IMR-90 (cell line): ENCODE results near the gene GSTT2B. TPM values are rescaled to one million over a fixed set of nuclear protein-coding genes. Genes with fewer than 3 reads are reported as not detected.

Experiments
- ATAC-seq: fragments of 200-7000 bp; cut with Tn5 transposase; 2 replicates; pipeline ENCODE4 v1.9.1; 2020; ENCODE audit warnings: low read depth, mild to moderate bottlenecking, moderate library complexity
- BruUV-seq: library from RNA; stranded (reverse); fragments of 400-500 nt; replicated peaks from 2 replicates; lab custom pipeline; 2021; lab: Mats Ljungman, UMichigan
- CTCF ChIA-PET: fragments of 300-600 bp; formaldehyde crosslinking; extraction: SDS; loops from one replicate; lab custom pipeline; 2021; ENCODE audit warnings: antibody characterized with exemption; lab: Yijun Ruan, JAX
- POLR2A ChIA-PET: fragments of 300-600 bp; sonication (Branson Sonifier 250); formaldehyde crosslinking; loops from one replicate; lab custom pipeline; 2022; ENCODE audit warnings: antibody characterized with exemption; ENCODE audit not compliant: unreplicated experiment; lab: Charles Lee
- DNase-seq: peaks from one replicate; pipeline ENCODE4 v3.0.0; 2013
- H2AFZ ChIP-seq: replicated peaks from 2 replicates; pipeline ENCODE3; 2013; ENCODE audit warnings: low read length, mild to moderate bottlenecking; ENCODE audit not compliant: poor library complexity
- H2AK5ac ChIP-seq: 2 replicates; pipeline ENCODE4 v1.6.1; 2013; ENCODE audit warnings: low read depth, low read length, inconsistent platforms
- H2AK9ac ChIP-seq: replicated peaks from 2 replicates; pipeline ENCODE3; 2013; ENCODE audit warnings: mild to moderate bottlenecking, low read depth, low read length, moderate library complexity; ENCODE audit not compliant: poor library complexity
- H2BK120ac ChIP-seq: 2 replicates; pipeline ENCODE4 v1.6.1; 2013; ENCODE audit warnings: low read depth, low read length, inconsistent platforms
- H2BK15ac ChIP-seq: 3 replicates; pipeline ENCODE4 v1.6.1; 2013; ENCODE audit warnings: low read depth, low read length, inconsistent platforms
- H2BK20ac ChIP-seq: 2 replicates; pipeline ENCODE4 v1.6.1; 2013; ENCODE audit warnings: low read depth, mild to moderate bottlenecking, inconsistent platforms, low read length, moderate library complexity
- H2BK5ac ChIP-seq: 2 replicates; pipeline ENCODE4 v1.6.1; 2013; ENCODE audit warnings: mild to moderate bottlenecking, low read depth, low read length, inconsistent platforms; ENCODE audit not compliant: poor library complexity, severe bottlenecking
- H3K14ac ChIP-seq: replicated peaks from 2 replicates; pipeline ENCODE4 v1.6.1; 2013; ENCODE audit warnings: low read depth, low read length, inconsistent platforms
- H3K18ac ChIP-seq: 2 replicates; pipeline ENCODE4 v1.6.1; 2013; ENCODE audit warnings: low read depth, low read length, control low read depth
- H3K23ac ChIP-seq: 2 replicates; pipeline ENCODE4 v1.6.1; 2013; ENCODE audit warnings: low read depth, low read length, inconsistent platforms
- H3K27ac ChIP-seq: 2 replicates; pipeline ENCODE4 v1.5.1; 2013; ENCODE audit warnings: mild to moderate bottlenecking, control low read depth, low read length; ENCODE audit not compliant: insufficient read depth
- H3K27me3 ChIP-seq: 2 replicates; pipeline ENCODE4 v1.6.1; 2013; ENCODE audit warnings: low read length; ENCODE audit not compliant: control insufficient read depth, insufficient read depth
- H3K36me3 ChIP-seq: 2 replicates; pipeline ENCODE4 v1.6.1; 2013; ENCODE audit warnings: low read length, mixed read lengths; ENCODE audit not compliant: control insufficient read depth, insufficient read depth
- H3K4ac ChIP-seq: 2 replicates; pipeline ENCODE4 v1.6.1; 2013; ENCODE audit warnings: low read depth, low read length, inconsistent platforms
- H3K4me1 ChIP-seq: 2 replicates; pipeline ENCODE4 v1.6.1; 2013; ENCODE audit warnings: low read length, mixed read lengths; ENCODE audit not compliant: control insufficient read depth, insufficient read depth
- H3K4me2 ChIP-seq: 2 replicates; pipeline ENCODE4 v1.6.1; 2013; ENCODE audit warnings: low read depth, mild to moderate bottlenecking, control low read depth, low read length, moderate library complexity
- H3K4me3 ChIP-seq: 2 replicates; pipeline ENCODE4 v1.5.1; 2013; ENCODE audit warnings: low read depth, mild to moderate bottlenecking, control low read depth, low read length, moderate library complexity; ENCODE audit not compliant: insufficient read depth
- H3K56ac ChIP-seq: 2 replicates; pipeline ENCODE4 v1.6.1; 2013; ENCODE audit warnings: low read length, inconsistent platforms; ENCODE audit not compliant: insufficient read depth; ENCODE audit errors: extremely low read depth
- H3K79me1 ChIP-seq, 2 experiments: 2 replicates each; pipeline ENCODE4 v1.6.1; 2013; ENCODE audit warnings: low read length in 2 of 2, inconsistent platforms in 1 of 2, low read depth in 1 of 2
- H3K9ac ChIP-seq: 2 replicates; pipeline ENCODE4 v1.6.1; 2013; ENCODE audit warnings: low read depth, low read length, control low read depth
- H3K9me1 ChIP-seq: 2 replicates; pipeline ENCODE4 v1.6.1; 2013; ENCODE audit warnings: low read length, inconsistent platforms; ENCODE audit not compliant: insufficient read depth
- H3K9me3 ChIP-seq: 2 replicates; pipeline ENCODE4 v1.6.1; 2013; ENCODE audit warnings: low read length; ENCODE audit not compliant: control insufficient read depth, insufficient read depth
- H4K20me1 ChIP-seq: 2 replicates; pipeline ENCODE4 v1.6.1; 2013; ENCODE audit warnings: low read length, inconsistent platforms; ENCODE audit not compliant: insufficient read depth
- H4K5ac ChIP-seq: 2 replicates; pipeline ENCODE4 v1.6.1; 2013; ENCODE audit warnings: mild to moderate bottlenecking, low read depth, low read length, control low read depth
- H4K8ac ChIP-seq, 2 experiments: 2 replicates each; pipeline ENCODE4 v1.6.1; 2013; ENCODE audit warnings: low read depth in 2 of 2, low read length in 2 of 2, control low read depth in 1 of 2, inconsistent platforms in 1 of 2
- H4K91ac ChIP-seq: 2 replicates; pipeline ENCODE4 v1.6.1; 2013; ENCODE audit warnings: low read depth, low read length, inconsistent platforms; ENCODE audit not compliant: insufficient read depth
- BHLHE40 ChIP-seq: fragments of 150-350 bp; IDR thresholded peaks from 2 replicates; pipeline ENCODE4 v1.6.1; 2016; ENCODE audit warnings: mild to moderate bottlenecking, low read depth, low read length
- CEBPB ChIP-seq: IDR thresholded peaks from 2 replicates; pipeline ENCODE4 v1.6.1; 2012; ENCODE audit warnings: low read depth, low read length, improper control_type of control experiment
- CTCF ChIP-seq: conservative IDR thresholded peaks from 2 replicates; pipeline ENCODE4 v1.5.1; 2012; ENCODE audit warnings: mild to moderate bottlenecking, low read depth, low read length, improper control_type of control experiment
- MAFK ChIP-seq: IDR thresholded peaks from 2 replicates; pipeline ENCODE4 v1.6.1; 2012; ENCODE audit warnings: low read depth, low read length, improper control_type of control experiment
- MAZ ChIP-seq: IDR thresholded peaks from 2 replicates; pipeline ENCODE4 v1.6.1; 2012; ENCODE audit warnings: low read depth, mild to moderate bottlenecking, low read length, improper control_type of control experiment, moderate library complexity, borderline replicate concordance
- MXI1 ChIP-seq: IDR thresholded peaks from 2 replicates; pipeline ENCODE4 v1.6.1; 2012; ENCODE audit warnings: low read depth, mild to moderate bottlenecking, low read length, moderate library complexity, borderline replicate concordance
- NFE2L2 ChIP-seq: fragments of 150-350 bp; IDR thresholded peaks from 2 replicates; pipeline ENCODE4 v1.6.1; 2016; ENCODE audit warnings: low read depth, mild to moderate bottlenecking, low read length
- POLR2A ChIP-seq: IDR thresholded peaks from 2 replicates; pipeline ENCODE4 v1.6.1; 2012; ENCODE audit warnings: mild to moderate bottlenecking, low read depth, low read length
- RAD21 ChIP-seq: IDR thresholded peaks from 2 replicates; pipeline ENCODE4 v1.6.1; 2012; ENCODE audit warnings: low read length, improper control_type of control experiment
- RCOR1 ChIP-seq: IDR thresholded peaks from 2 replicates; pipeline ENCODE4 v1.6.1; 2012; ENCODE audit warnings: mild to moderate bottlenecking, low read length, improper control_type of control experiment; ENCODE audit not compliant: insufficient replicate concordance
- RFX5 ChIP-seq: IDR thresholded peaks from 2 replicates; pipeline ENCODE4 v1.8.0; 2012; ENCODE audit warnings: low read depth, mild to moderate bottlenecking, low read length, moderate library complexity
- SMC3 ChIP-seq: fragments of 150-350 bp; IDR thresholded peaks from 2 replicates; pipeline ENCODE4 v1.6.1; 2016; ENCODE audit warnings: low read depth, mild to moderate bottlenecking, antibody characterized with exemption, low read length, moderate library complexity
- WGBS, 2 experiments: methylation state at CpG; one replicate each; pipeline versions ENCODE4 v1.1.5 to v1.1.7; 2013; ENCODE audit warnings: missing lambda C conversion rate in 2 of 2; ENCODE audit not compliant: insufficient read length in 1 of 2; ENCODE audit errors: extremely low coverage in 2 of 2; 5-methylcytosine and 5-hydroxymethylcytosine counted together
- dilution Hi-C: fragments of 300-500 bp; cut with HindIII; formaldehyde crosslinking; loops from one replicate; pipeline ENCODE4 v1.14.3; 2018; ENCODE audit warnings: low sequenced_read_pairs; ENCODE audit not compliant: unreplicated experiment
- in situ Hi-C: fragments of 300-500 bp; cut with MboI; formaldehyde crosslinking; loops from 3 replicates; pipeline ENCODE4 v1.14.3; 2019; ENCODE audit warnings: low sequenced_read_pairs, inconsistent platforms, mixed read lengths
- intact Hi-C: fragments of 100-400 bp; cut with micrococcal nuclease; formaldehyde crosslinking; loops from 2 replicates; pipeline ENCODE4 v1.10.0; 2022
- polyA plus RNA-seq, 3 experiments: library from polyadenylated mRNA; depleted of rRNA; stranded (reverse); fragments of >200 nt; gene quantifications; 2 replicates each; pipeline ENCODE4 v1.2.3, GENCODE V29; 2012; ENCODE audit warnings: low replicate concordance in 1 of 3
- total RNA-seq: library from RNA; depleted of rRNA; stranded (reverse); fragments of >200 nt; gene quantifications from 2 replicates; pipeline ENCODE4 v1.2.3, GENCODE V29; 2012
- TF ChIP-seq, protein P1 (sequence below): fragments of 150-350 bp; IDR thresholded peaks from 2 replicates; pipeline ENCODE4 v1.6.1; 2017; ENCODE audit warnings: mild to moderate bottlenecking, antibody characterized with exemption, low read length, low read depth
- TF ChIP-seq, protein P2 (sequence below): fragments of 150-350 bp; IDR thresholded peaks from 2 replicates; pipeline ENCODE4 v1.6.1; 2016; ENCODE audit warnings: low read depth, mild to moderate bottlenecking, low read length, moderate library complexity, borderline replicate concordance

GSTT2B gene
- total and polyA plus RNA-seq, 2 of the 4 experiments (the other 2 are of a cell fraction), result 15.1 to 77.0 TPM

DNA sequence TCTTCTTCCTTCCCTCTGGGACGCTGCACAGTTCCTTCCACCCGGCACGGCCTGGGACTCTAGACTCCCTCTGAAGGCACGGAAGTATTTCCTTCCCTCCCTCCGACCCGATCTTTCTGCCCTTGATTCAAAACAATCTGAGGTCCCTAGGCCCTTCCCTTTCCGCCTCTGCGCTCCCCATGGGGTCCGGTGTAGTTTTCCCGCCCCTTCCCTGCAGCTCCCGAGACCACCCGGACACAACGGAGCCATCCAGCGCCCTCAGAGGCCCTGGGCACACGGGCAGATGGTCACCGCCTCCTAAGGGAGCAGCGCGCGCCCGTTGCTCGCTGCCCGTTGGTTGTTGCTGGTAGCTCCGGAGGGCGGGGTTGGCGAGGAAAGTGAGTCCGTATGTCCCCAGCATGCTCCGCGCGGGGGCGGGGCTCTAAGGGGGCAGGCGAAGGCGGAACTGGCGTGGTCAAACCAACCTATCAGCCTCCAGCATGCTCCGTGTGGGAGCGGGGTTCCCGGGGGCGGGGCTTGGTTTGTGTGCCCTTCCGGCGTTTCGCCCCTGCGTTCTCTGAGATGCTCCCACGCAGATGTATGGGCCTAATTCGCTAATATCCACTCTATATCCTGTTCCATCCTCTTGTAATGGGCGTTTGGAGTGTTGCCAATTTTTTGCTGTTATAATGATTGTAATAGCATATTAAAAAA lies 47.2 kb downstream of the GSTT2B start:
- Histone ChIP-seq H3K4me2 (peak overlapping the region; percentile 70), H3K23ac (peak overlapping the region; percentile 93), H4K5ac (peak overlapping the region; percentile 64), H2AK5ac (peak overlapping the region; percentile 86), H3K27me3 (no peaks in the 10 kb centered on the region), H3K79me1 (peaks cover 0 to 8% of the 10 kb centered on the region in 2 experiments; a peak in 2 of 4 replicates), H3K27ac (peak overlapping the region; percentile 68), H2BK20ac (no peak overlapping the region), H3K9me3 (no peaks in the 10 kb centered on the region), H3K14ac (peak overlapping the region; percentile 100), H3K4ac (peak overlapping the region; percentile 98), H3K4me1 (peaks cover 1% of the 10 kb centered on the region; the same call in 1 of the 2 replicates), H3K9ac (peak overlapping the region; percentile 69), H3K4me3 (peak overlapping the region; percentile 47), H2BK5ac (peak overlapping the region; percentile 63), H4K91ac (peak overlapping the region; percentile 95), H2AK9ac (peak overlapping the region; percentile 97), H4K20me1 (no peaks in the 10 kb centered on the region), H3K56ac (peak overlapping the region; percentile 57), H3K36me3 (no peaks in the 10 kb centered on the region), H4K8ac (peak overlapping the region; percentile 93 to 99), H2BK15ac (peak overlapping the region; percentile 23; the same call in 1 of the 3 replicates), H2AFZ (peak overlapping the region; percentile 98), H2BK120ac (peak overlapping the region; percentile 78), H3K9me1 (no peaks in the 10 kb centered on the region; the same call in 1 of the 2 replicates), H3K18ac (peak overlapping the region; percentile 35)
- peak; percentile 100 for ATAC-seq
- WGBS, 2 experiments, result 2% methylated on average over 9 of the region's 44 CpGs; no CpG with 5 or more reads in 1 of the 2 experiments
- ChIA-PET POLR2A (interaction anchor here (0.6 to 1.1 kb wide), 2 partner anchors 20 to 127 kb away, joined by 3 to 7 read pairs; partner anchors contain the start of genes MIF and SMARCB1), CTCF (interaction anchor here (0.6 to 0.7 kb wide), 2 partner anchors 159 to 1069 kb away, joined by 3 read pairs; no protein-coding TSS in a partner anchor)
- intact Hi-C loops, result no loop called here
- BruUV-seq, result no TSS peak
- DNase-seq, result peak; percentile 98
- in situ Hi-C loops, result no loop called here
- dilution Hi-C loops, result no loop called here
- TF ChIP-seq MXI1 (peak; percentile 77; the same call in 1 of the 2 replicates), CEBPB (no peak), RCOR1 (no peak), POLR2A (peak; percentile 92), MAFK (no peak), NFE2L2 (no peak), RAD21 (no peak), MAZ (peak; percentile 93; the same call in 1 of the 2 replicates), SMC3 (no peak), RFX5 (no peak), CTCF (no peak), BHLHE40 (no peak)
- TF ChIP-seq, protein P1, sequence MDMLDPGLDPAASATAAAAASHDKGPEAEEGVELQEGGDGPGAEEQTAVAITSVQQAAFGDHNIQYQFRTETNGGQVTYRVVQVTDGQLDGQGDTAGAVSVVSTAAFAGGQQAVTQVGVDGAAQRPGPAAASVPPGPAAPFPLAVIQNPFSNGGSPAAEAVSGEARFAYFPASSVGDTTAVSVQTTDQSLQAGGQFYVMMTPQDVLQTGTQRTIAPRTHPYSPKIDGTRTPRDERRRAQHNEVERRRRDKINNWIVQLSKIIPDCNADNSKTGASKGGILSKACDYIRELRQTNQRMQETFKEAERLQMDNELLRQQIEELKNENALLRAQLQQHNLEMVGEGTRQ, result no peak
- TF ChIP-seq, protein P2, sequence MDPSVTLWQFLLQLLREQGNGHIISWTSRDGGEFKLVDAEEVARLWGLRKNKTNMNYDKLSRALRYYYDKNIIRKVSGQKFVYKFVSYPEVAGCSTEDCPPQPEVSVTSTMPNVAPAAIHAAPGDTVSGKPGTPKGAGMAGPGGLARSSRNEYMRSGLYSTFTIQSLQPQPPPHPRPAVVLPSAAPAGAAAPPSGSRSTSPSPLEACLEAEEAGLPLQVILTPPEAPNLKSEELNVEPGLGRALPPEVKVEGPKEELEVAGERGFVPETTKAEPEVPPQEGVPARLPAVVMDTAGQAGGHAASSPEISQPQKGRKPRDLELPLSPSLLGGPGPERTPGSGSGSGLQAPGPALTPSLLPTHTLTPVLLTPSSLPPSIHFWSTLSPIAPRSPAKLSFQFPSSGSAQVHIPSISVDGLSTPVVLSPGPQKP, result no peak
